Peyer's patch (tissue), 4 donors: ENCODE measurements around the gene OTUB1.

Experiments
- CTCF ChIP-seq, 6 experiments: fragments of 450-650 bp in 4 of 6; fragments of 200-600 bp in 2 of 6; sonication (generic) in 1 of 6; IDR thresholded peaks; one replicate each; pipeline ENCODE4 v1.5.1; 2017 to 2019; ENCODE audit warnings: antibody characterized with exemption in 6 of 6, mild to moderate bottlenecking in 3 of 6, moderate library complexity in 1 of 6
- POLR2A ChIP-seq, 2 donors: fragments of 450-650 bp; IDR thresholded peaks; one replicate each; pipeline ENCODE4 v1.5.1; 2017; ENCODE audit warnings: antibody characterized with exemption in 2 of 2, mild to moderate bottlenecking in 2 of 2, moderate library complexity in 2 of 2

DNA sequence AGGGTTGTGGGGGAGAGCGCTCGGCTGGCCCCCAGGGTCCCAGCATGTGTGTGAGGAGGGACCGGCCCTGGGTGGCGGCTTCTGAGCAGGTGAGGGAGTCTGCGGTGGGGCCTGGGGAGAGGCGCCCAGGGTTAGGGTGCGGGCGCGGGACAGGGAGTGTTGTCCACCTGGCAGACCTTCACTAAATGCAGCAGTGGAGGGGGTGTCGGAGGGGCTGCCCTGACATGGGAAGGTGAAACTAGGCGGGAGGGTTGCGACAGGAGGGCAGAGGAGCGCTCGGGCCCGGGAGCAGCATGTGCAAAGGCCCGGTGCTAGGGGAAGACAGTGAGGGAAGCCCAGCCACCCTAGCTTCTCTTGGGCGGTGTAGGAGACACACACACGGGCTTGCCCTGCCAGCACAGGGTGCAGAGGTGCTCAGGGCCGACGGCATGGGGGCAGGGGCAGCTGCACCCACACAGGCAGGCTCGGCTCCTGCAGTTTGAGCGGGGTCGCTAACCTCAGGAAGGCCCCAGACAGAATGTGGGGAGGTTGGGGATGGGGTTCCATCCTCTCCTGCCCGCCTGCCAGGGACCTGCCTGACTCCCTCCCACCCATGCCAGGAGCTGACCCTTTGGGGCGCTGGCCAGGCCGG lies 22.2 kb downstream of the OTUB1 start:
- TF ChIP-seq CTCF (IDR thresholded peaks at IDR 0.05), result no peak
- no peak for TF ChIP-seq POLR2A (IDR thresholded peaks at IDR 0.05)
